Gastrocnemius medialis (tissue), 4 donors: Measurements from ENCODE around the gene RIN1.

ENCODE experiments used
- CTCF ChIP-seq, 5 experiments: fragments of 450-650 bp in 3 of 5; fragments of 200-600 bp in 2 of 5; sonication (generic) in 2 of 5; IDR thresholded peaks in 4 of 5; conservative IDR thresholded peaks in 1 of 5; 1 replicate in 4 of 5; 2 replicates in 1 of 5; pipeline ENCODE4 v1.5.1; 2016 to 2019; ENCODE audit warnings: antibody characterized with exemption in 5 of 5, mild to moderate bottlenecking in 3 of 5, moderate library complexity in 3 of 5
- POLR2A ChIP-seq, 2 donors: fragments of 450-650 bp; IDR thresholded peaks; one replicate each; pipeline ENCODE4 v1.6.1; 2017; ENCODE audit warnings: antibody characterized with exemption in 2 of 2, mild to moderate bottlenecking in 2 of 2, moderate library complexity in 2 of 2

GRCh38 chr11:66286699-66287098, 49.5 kb downstream of the RIN1 start:
- no peak for TF ChIP-seq CTCF (IDR thresholded peaks at IDR 0.05 in 4 of 5, conservative IDR thresholded peaks at IDR 0.05 in 1 of 5)
- no peak for TF ChIP-seq POLR2A (IDR thresholded peaks at IDR 0.05)
